GM19397 (cell line): ENCODE results near the gene PRKCB.
"Not testable (repeated sequence)": the region's sequence is repeated elsewhere in the genome, so short reads cannot be mapped to it uniquely, and the experiment has no call there.

Experiments used
- ATAC-seq: cut with Tn5 transposase; IDR thresholded peaks from one replicate; pipeline ENCODE4 v1.9.1; 2021; ENCODE audit warnings: mild to moderate bottlenecking, moderate library complexity; ENCODE audit not compliant: unreplicated experiment

Gene PRKCB

DNA sequence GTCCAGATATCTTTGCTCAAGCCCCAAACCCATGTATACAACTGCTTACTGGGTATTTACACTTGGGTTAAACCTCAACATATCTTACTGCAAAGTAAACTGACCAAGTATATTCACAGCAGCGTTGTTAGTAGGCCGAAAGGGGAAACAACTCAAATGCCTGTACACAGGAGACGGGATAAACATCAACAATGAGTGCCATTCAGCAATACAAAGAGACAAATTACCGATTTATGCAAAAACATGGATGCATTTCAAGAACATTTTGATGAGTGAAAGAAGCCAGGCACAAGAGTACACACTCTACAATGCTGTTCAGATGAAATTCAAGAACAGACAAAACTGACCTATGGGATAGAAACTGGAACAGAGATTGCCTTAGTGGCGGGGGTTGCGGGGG lies 284.0 kb downstream of the PRKCB start:
- ATAC-seq = no peak

DNA sequence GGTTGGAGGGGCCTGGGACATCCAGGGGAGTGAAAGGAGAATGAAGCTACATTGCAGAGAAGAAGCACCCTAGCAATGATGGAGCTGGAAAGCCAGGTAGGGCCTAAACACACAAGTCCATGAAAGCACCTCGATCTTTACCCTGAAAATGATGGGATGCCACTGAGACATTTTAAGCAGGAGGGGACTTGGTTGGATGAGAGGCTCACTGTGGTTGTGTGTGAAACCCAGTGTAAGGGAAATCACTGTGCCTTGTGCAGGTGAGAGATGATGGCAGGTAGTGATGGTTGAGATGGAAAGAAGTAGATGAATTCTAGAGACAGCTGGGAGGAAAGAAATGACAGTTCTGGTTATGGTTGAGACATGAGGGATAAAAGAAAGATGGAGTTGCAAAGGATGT lies 287.5 kb downstream of the PRKCB start:
- ATAC-seq = no peak

DNA sequence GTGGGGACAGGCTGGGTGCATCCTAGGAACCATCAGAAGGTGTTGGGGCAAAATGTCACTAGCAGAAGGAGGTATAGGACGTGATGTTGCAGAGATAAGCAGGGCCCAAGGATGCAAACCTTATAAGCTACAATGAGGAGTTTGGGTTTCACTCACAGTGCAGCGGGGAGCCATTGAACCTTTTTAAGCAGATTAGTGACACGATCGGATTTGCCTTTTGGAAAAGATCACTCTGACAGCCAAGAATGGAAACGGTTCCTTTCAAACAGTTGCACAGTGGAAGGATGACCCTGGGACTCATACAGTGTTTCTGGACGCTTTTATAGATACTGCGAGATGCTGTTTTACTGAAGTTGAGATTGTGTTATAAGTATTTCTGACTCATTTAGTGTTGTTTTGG lies 288.5 kb downstream of the PRKCB start:
- ATAC-seq = no peak

DNA sequence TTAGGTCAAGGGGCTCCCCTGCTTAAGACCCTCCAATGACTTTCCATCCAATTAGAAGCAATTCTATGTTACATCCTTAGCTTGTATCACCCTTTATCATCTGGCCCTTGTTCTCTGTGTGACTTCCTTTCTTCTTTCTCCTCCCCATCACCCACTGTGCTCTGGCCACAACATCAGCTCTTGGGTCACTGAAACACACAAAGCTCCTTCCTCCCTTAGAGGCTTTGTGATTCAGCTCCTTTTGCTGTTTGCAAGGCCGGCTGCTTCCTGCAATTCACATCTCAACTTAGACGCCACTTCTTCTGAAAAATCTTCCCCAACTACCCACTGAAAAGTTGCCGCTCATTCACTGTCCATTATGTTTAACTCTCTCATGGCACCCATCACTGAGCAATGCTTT lies 289.4 kb downstream of the PRKCB start:
- ATAC-seq = no peak

DNA sequence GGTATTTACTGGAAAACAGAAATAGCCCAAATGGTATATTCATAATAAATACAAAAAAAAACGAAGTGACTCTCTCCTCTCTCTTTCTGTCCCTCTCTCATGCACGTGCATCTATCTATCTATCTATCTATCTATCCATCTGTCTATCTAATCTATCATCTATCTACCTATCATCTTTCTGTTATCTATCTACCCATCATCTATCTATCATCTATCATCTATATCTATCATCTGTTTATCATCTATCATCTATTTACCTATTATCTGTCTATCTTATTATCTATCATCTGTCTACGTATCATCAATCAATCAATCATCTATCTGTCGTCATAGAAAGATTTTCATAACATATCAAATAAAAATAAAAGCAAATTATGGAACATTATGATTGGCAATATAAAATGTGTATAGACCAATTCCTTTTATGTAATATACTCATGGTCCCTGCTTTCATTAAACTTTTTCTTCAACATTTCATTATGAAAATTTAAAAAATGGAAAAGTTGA lies 293.7 kb downstream of the PRKCB start:
- no peak for ATAC-seq

DNA sequence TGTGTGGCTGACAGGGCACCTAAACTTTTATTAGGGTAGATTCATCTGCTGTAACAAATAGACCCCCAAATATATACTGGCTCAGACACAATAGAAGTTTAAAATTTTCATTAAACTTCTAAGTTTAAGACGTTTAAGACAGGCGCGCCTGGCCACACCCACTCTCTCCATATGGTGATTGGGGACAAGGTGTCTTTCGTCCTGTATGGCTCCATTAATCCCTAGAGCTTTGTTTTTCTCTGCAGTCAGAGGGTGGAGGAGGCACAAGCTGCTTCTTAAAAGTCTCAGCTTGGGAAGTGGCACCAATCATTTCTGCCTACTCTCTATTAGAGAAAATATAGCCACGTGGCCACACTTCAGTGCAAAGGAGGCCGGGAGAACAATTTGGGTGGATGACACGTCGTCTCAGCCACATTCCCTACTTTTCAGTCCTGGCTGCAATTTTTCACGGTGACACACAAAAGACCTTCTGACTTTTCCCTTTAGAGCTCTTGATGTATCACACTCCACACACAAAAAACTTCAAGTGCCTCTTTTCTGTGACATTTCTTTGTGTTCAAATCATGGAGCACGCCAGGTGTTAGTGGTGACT lies 294.8 kb downstream of the PRKCB start:
- ATAC-seq = no peak

DNA sequence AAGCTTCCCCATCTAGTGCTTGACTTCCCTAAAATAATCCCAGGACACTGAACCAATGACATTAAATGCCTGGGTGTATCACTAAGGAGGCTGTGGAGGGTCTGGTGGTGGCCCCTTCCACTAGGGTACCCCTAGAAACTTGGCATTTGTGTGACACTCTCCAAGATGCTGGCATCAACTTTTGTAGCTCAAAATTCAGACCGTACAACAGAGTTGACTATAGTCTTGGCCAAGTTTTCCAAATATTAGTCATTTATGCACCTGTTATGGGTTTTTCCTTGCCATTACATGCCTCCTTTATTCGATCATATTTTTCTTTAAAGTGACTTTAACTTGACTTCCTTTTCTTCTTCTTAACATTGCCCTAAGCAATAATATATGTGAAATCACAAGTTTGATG lies 295.5 kb downstream of the PRKCB start:
- ATAC-seq = no peak

DNA sequence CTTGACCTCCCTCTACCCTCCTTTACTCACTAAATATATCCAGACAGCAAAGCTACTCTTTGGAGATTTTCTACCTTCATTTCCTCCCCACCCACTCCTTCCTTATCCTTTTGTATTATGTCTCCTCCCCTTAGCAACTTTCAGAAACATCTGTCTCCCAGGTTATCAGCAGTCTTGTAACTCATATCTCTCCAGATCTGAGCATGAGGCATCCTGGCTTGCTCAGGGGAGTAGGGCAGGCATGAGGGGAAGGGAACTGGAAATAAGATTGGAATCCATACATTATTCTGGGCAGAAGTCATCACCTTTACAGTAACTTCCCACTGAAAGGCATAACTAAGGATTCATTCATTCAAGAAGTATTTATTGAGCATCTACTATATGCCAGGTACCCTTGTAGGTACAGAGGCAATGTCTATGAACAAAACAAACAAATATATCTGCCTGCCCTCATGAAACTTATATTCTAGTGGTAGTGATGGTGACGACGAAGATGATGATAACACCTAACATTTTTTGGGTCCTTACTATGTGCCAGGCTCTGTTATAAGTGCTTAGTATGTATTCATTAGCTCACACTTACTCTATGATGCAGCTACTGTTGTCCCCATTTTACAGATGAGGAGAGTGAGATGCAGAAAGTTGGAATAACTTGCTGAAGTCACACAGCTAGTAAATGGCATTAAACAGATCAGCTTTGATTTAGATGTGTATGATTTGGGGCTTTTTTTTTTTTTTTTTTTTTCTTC lies 296.4 kb downstream of the PRKCB start:
- no peak for ATAC-seq

DNA sequence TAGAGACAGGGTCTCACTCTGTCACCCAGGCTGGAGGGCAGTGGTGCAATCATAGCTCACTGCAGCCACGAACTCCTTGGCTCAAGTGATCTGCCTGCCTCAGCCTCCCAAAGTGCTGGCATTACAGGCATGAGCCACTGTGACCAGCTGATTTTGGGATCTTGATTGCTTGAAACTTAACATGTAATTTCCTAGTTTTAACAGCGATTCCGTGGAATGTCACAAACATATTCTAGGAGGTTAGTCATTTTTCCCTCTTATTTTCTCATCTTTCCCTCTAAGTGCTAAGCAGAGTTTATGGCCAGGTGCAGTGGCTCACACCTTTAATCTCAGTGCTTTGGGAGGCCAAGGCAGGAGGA lies 297.0 kb downstream of the PRKCB start:
- ATAC-seq = no peak

DNA sequence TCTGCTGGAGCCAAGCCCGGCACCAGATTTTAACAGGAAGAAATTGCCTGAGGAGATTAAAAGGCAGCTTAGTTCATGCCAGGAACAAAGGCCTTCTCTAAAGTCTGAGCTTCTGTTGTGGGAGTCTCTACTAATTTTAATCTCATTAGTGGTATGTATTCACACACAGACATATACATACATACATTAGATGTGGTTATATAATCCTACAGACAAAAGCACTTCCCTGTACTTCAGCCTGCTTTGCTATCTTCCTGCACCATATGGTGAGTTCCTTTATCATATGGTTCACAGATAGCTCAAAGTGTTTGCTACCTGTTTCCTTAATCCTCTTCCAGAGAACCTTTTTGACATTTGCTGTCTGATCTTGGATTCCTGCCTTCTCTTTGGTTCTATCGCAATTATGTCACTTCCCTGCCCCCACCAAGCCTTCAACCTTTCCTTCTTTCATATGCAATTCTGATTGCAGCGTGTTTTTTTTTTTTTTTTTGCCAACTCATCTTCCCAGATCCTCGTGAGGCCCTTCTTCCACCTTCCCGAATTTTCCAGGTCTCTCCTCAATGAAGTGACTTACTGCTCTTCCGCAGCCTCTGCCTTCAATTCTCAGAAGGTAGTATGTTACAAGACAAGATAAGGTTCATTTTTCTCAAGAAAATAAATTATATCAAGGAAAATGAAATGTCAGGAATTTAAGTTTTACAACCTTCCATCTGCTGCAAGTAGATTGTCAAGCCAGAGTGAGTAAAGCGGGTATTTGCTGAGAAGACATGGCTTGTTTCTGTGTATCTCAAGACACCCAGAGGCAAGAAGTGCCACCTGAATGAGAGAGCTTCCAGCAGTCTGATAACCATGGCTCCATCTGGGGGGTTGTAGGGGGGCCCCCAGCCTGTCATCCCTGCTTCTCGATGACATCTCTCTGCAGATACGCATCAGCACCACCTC lies 300.1 kb downstream of the PRKCB start:
- no peak for ATAC-seq

DNA sequence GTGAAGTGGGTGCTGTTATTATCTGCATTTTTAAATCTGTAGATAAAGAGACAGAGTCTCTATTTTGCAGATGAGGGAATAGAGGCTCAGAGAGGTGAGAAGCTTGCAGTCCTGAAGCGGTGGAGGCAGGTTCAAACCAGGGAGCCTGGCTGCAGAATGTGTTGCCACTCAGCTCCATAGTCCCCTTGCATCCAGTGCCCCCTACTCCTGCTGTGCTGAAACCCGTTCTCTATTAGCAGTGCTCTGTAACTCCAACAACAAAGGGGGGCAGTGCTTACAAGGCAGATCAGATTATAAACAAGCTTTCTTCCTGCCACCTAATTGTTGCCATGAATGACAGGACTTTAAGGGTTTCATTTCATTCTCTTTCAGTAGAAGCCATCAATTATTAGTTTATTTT lies 302.2 kb downstream of the PRKCB start:
- ATAC-seq = no peak

DNA sequence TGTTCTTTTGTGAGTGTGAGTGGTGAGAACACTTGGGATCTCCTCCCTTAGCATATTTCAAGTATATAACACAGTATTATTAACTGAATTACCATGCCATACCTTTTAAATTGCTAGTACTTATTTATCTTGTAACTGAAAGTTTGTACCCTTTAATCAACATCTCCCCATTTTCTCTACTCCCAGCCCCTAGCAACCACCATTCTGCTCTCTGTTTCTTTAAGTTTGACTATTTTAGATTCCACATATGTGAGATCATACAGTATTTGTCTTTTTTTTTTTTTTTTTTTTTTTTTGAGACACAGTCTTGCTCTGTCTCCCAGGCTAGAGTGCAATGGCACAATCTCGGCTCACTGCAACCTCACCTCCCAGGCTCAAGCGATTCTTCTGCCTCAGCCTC lies 302.8 kb downstream of the PRKCB start:
- no peak for ATAC-seq

DNA sequence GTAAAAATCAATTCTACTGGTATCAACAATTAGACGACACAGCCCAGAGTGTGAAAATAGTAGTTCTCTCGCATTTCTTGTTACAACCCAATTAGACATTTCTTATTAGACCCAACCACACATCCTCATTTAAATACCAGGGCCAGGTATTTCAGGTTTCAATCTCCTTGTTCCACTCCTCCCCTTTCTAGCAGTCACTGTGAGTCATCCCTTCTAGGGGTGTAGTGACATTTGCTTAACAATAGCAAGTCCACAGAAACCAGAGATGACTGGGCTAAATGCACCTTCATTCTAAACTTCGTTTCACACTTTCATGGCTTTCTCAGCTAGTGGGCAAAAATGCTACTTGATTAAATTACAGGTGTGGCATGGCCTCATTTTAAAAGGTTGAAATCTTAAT lies 303.5 kb downstream of the PRKCB start:
- no peak for ATAC-seq

DNA sequence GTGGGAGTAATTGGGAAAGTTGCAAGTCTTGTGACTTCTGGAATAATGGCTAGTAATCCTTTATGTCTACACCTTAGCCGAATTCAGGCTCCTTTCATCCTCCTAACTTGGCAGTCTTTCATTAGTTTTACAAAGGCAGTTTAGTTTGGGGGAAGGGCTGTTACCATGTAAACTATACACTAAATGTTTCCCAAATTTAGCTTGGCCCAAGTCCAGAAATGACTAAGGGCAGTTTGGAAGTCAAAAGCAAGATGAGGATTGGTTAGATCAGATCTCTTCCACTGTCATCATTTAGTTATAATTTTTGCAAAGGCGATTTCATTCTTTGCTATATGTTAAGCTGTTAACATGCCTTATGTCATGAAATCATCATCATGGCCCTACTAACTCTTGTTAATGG lies 304.9 kb downstream of the PRKCB start:
- ATAC-seq = no peak

DNA sequence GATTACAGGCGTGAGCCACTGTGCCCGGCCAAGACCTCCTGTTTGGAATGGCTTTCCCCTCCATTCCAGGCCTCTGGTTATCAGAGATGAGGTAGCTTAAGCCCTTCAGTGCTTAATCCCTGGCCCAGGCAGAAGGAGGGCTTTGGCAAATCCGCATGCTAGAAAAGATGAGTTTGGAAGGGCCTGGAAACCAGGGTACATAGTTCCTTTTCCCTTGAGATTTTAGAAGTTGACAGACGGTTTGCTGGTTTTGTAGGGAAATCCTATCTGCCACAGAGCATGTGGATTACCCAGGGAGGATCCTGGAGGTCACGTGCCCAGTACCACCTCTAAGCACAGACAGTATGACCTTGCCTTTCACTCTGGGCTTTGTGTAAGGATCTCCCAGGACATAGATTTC lies 305.7 kb downstream of the PRKCB start:
- ATAC-seq = no peak

DNA sequence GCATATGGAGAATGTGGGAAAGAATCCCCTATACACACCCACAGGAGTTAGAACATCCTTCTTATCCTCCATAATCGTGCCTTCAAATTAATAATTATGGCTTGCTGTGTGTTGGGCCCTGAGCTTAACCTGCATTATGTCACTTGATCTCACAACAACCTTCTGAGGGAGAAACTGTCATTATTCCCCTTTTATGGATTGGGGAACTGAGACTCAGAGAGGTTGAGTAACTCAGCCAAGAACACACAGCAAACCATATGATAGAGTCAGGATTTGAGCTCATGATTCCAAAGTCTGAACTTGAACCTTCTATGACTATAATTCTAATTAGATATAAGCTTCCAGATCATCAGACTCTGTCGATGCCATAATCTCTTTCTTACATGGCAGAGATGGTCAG lies 306.1 kb downstream of the PRKCB start:
- no peak for ATAC-seq

DNA sequence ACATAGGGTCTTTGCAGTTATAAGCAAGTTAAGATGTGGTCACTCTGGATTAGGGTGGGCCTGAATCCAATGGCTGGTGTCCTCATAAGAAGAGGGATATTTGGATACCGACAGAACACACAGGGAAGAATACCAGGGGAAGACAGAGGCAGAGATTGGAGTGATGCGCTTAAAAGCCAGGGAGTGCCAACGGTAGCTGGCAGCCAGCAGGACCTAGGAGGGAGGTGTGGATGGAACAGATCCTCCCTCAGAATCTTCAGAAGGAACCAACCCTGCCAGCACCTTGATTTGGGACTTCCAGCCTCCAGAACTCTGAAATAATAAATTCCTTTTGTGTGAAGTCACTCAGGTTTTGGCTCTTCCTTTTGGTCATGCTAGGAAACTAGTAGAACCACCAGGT lies 310.1 kb downstream of the PRKCB start:
- ATAC-seq = no peak

DNA sequence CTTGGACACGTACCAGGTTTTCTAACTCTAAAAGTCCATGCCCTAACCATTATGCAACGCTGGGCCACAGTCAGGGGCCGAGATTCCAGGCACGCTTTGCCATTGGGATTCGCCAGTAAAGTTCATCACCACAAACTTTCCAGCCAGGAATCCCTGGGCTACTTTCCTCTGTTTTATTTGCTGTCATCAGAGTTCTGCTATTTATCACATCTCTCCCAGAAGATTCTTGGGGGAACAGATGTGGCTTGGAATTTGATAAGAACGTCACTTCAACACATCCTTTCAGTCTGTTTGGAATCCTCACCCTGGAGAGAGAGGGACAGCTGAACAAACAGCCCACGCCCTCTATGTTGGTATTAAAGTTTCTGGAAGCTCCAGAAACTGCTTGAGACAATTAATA lies 310.7 kb downstream of the PRKCB start:
- no peak for ATAC-seq

DNA sequence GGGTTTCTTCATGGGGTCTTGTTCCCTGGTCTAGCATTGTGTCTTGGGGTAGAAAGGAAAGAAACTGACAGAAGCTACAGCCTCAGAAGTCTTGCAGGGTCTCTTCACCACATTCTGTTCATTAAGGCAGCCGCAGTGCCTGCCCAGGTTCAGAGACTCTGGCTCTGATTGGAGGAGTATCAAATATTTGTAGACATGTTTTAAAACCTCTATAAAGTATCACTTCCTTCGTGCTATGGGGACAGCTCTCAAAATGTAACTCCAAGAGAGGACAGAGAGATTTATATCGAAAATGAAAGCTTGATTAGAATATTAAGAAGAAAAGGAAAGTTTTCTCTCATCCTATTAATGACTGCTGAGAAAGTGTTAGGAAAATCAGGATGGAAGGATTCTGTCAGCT lies 313.3 kb downstream of the PRKCB start:
- ATAC-seq = no peak

DNA sequence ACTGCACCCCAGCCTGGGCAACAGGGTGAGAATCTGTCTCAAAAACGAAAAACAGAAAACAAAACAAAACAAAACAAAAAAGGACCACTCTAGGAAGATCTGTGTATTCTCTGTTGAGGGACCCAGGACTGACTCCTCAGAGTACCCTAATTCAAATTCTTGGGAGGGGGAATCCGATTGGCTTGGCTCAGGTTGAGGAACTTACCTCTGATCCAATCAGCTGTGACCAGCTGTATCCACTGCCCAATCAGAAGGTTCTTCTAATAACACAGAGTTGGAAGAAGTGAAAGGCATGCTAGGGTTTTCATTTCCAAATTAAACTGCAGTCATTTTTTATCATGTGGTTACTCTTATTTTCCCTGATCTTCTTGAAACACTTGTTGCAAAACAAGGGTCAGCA lies 314.5 kb downstream of the PRKCB start:
- ATAC-seq = no peak

DNA sequence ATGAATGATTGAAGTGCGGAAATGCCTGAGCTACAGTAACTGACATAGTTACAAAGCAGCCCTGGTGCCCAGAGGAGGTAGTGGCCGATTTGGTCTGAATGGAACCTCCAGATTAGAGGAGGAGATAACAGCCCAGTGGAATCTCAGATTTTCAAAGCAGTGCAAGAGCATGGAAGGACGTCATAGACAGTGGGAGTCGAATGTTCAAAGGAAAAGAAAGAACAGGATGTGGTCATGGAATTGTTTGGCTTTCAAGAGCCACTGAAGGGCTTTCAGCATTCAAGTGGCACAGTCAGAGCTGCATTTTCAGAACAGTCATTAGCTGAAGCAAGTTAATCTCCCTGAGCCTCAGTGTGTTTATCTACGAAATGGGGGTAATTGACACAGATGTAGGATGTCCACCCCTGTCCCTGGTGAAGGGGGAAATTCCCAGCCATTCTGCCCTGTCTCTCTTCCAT lies 315.7 kb downstream of the PRKCB start:
- no peak for ATAC-seq

DNA sequence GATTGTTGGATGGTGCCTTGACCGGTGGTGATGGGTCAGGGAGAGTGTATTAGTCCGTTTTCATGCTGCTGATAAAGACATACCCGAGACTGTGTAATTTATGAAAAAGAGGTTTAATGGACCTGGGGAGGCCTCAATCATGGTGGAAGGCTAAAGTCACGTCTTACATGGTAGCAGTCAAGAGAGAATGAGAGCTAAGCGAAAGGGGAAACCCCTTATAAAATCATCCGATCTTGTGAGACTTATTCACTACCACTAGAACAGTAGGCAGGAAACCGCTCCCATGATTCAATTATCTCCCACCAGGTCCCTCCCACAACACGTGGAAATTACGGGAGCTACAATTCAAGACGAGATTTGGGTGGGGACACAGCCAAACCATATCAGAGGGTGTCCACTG lies 316.3 kb downstream of the PRKCB start:
- ATAC-seq = not testable (repeated sequence)
